BJ (cell line): ENCODE measurements around the gene DERL3. TPM values are rescaled to one million over a fixed set of nuclear protein-coding genes. Genes with fewer than 3 reads are reported as not detected.
A peak's percentile ranks its signal among the peaks of the same experiment; 100 is the strongest.

Experiments
- CTCF ChIA-PET: fragments of 350-600 bp; formaldehyde crosslinking; extraction: SDS; loops from one replicate; lab custom pipeline; 2021; ENCODE audit warnings: antibody characterized with exemption, inconsistent platforms; lab: Yijun Ruan, JAX
- POLR2A ChIA-PET: fragments of 300-600 bp; sonication (Branson Sonifier 250); formaldehyde crosslinking; extraction: SDS; loops from one replicate; lab custom pipeline; 2021; ENCODE audit warnings: antibody characterized with exemption; lab: Charles Lee
- DNase-seq: peaks from one replicate; pipeline ENCODE4 v3.0.0-alpha.2; 2011; ENCODE audit warnings: low read depth
- H3K27me3 ChIP-seq: 2 replicates; pipeline ENCODE4 v1.6.0; 2011; ENCODE audit warnings: low read length; ENCODE audit not compliant: control insufficient read depth, insufficient read depth
- H3K36me3 ChIP-seq: 2 replicates; pipeline ENCODE4 v1.5.1; 2011; ENCODE audit warnings: low read length; ENCODE audit not compliant: control insufficient read depth, insufficient read depth
- H3K4me3 ChIP-seq: 2 replicates; pipeline ENCODE4 v1.5.1; 2011; ENCODE audit warnings: low read depth, mild to moderate bottlenecking, control low read depth, low read length
- polyA minus RNA-seq: library from RNA; depleted of rRNA, polyadenylated mRNA; stranded (reverse); fragments of >200 nt; gene quantifications from 2 replicates; pipeline ENCODE4 v1.2.3, GENCODE V29; 2011; rRNA and poly(A)+ RNA removed
- polyA plus RNA-seq: library from polyadenylated mRNA; depleted of rRNA; stranded (reverse); fragments of >200 nt; gene quantifications from 2 replicates; pipeline ENCODE4 v1.2.3, GENCODE V29; 2011; rRNA removed
- TF ChIP-seq, protein P1 (sequence below): IDR thresholded peaks from 2 replicates; pipeline ENCODE4 v1.5.1; 2011; ENCODE audit warnings: low read depth, mild to moderate bottlenecking, control low read depth, inconsistent platforms, low read length, moderate library complexity; ENCODE audit not compliant: insufficient read depth

Gene DERL3
- polyA plus RNA-seq (0.47 and 0.71 TPM in 2 replicates), polyA minus RNA-seq (0.15 and 0.43 TPM in 2 replicates)

DNA sequence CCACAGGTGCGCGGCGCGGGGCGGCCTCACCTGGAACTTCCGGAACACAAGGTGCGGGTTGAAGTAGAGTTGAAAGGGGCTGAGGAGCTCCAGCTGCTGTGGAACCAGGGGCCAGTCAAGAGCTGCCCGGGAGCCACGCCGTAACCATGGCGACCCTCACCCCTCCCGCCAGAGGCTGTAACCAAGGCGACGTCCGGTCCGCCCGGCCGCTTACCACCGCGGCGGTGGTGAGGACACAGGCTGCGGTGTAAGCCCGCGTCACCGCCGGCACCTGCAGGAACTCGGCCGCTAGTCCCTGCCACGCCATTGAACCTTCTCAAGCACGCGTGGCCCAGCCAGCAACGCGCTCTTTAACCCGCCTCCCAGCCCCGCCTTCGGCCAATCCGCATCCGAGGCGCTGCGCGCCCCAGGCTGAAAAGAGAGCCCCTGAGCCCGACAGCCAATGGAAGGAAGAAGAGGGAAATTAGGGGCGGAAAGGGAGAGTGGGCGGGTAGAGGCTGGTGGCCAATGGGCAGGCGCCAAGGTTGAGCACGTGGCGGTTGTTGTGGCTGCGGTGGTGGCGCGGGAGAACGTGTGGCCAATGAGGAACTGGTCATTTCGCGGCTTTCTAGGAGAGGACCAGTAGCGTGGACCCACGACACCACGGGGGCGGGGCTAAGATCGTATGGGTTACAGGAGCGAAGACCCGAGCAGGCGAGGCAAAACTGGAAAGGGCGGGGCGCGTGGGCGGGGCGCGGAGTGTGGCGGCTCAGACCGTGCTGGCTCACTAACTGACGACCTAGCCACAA is at the start of gene DERL3:
TSS of gene DERL3 (minus strand) at position 326 of the 788 bp plus-strand sequence. CDS start at position 307, 19 bp downstream.
- H3K36me3 ChIP-seq = peaks cover 14% of the 10 kb centered on the region
- DNase-seq = peak; percentile 53
- CTCF ChIA-PET = no interaction called here
- H3K27me3 ChIP-seq = peaks cover 2% of the 10 kb centered on the region; the same call in 1 of the 2 replicates
- POLR2A ChIA-PET = no interaction called here
- TF ChIP-seq, protein P1, sequence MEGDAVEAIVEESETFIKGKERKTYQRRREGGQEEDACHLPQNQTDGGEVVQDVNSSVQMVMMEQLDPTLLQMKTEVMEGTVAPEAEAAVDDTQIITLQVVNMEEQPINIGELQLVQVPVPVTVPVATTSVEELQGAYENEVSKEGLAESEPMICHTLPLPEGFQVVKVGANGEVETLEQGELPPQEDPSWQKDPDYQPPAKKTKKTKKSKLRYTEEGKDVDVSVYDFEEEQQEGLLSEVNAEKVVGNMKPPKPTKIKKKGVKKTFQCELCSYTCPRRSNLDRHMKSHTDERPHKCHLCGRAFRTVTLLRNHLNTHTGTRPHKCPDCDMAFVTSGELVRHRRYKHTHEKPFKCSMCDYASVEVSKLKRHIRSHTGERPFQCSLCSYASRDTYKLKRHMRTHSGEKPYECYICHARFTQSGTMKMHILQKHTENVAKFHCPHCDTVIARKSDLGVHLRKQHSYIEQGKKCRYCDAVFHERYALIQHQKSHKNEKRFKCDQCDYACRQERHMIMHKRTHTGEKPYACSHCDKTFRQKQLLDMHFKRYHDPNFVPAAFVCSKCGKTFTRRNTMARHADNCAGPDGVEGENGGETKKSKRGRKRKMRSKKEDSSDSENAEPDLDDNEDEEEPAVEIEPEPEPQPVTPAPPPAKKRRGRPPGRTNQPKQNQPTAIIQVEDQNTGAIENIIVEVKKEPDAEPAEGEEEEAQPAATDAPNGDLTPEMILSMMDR = no peak
- H3K4me3 ChIP-seq = peak within 1 kb of the TSS; percentile 12; the same call in 1 of the 2 replicates

DNA sequence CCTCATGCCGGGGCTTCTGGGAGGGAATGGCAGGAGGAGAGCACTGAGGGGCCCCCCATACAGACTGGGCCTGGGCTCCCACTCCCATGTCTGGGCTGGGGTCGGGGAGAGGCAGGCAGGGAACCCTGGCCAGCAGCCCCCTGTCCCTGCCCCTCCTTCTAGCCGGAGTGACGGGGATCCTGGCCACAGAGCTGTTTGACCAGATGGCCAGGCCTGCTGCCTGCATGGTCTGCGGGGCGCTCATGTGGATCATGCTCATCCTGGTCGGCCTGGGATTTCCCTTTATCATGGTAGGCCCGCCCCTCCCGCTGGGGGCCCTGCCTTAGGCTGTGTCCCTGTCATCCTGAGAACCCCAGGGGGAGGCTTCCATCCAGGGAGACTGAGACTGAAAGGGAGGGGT is 45.3 kb upstream of the DERL3 start:
- TF ChIP-seq, protein P1 = no peak
- Histone ChIP-seq H3K27me3 (no peaks in the 10 kb centered on the region), H3K36me3 (peaks cover 4% of the 10 kb centered on the region), H3K4me3 (no peak overlapping the region)
- no peak for DNase-seq
- CTCF ChIA-PET = interaction anchor here (2.9 kb wide), 1 partner anchor 10 kb away, joined by 9 read pairs; the partner anchor contains the start of gene MIF
- POLR2A ChIA-PET = no interaction called here

DNA sequence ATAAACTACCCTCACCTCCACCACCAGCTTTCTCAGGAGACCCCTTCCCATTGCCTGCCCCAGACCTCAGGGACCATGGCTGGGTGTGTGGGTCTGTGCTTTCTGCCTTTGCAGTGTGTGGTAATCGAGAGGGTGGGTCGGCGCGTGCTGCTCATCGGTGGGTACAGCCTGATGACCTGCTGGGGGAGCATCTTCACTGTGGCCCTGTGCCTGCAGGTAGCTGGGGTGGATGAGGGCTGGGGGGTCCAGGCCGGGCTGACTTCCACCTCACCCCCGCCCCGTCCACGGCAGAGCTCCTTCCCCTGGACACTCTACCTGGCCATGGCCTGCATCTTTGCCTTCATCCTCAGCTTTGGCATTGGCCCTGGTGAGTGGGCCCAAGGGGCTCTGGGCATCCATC is 44.9 kb upstream of the DERL3 start:
- ChIA-PET CTCF (interaction anchor here (2.9 kb wide), 1 partner anchor 10 kb away, joined by 9 read pairs; the partner anchor contains the start of gene MIF), POLR2A (no interaction called here)
- Histone ChIP-seq H3K36me3 (peaks cover 4% of the 10 kb centered on the region), H3K4me3 (no peak overlapping the region), H3K27me3 (no peaks in the 10 kb centered on the region)
- no peak for DNase-seq
- TF ChIP-seq, protein P1 = no peak

- TF ChIP-seq, protein P1 = no peak
- CTCF ChIA-PET = no interaction called here
- H3K36me3 ChIP-seq = peaks cover 8% of the 10 kb centered on the region
- POLR2A ChIA-PET = no interaction called here
- no peak overlapping the region for H3K4me3 ChIP-seq
- no peaks in the 10 kb centered on the region for H3K27me3 ChIP-seq
- no peak for DNase-seq
Observed at GRCh38 chr22:23882370-23882769, 43.6 kb upstream of the DERL3 start.

- Histone ChIP-seq H3K4me3 (no peak overlapping the region), H3K27me3 (no peaks in the 10 kb centered on the region), H3K36me3 (peaks cover 7% of the 10 kb centered on the region)
- CTCF ChIA-PET = interaction anchor here (1.3 kb wide), 1 partner anchor 16 kb away, joined by 4 read pairs; the partner anchor contains the start of gene MIF
- DNase-seq = no peak
- POLR2A ChIA-PET = no interaction called here
- TF ChIP-seq, protein P1 = no peak
Observed at GRCh38 chr22:23878219-23878618, 39.4 kb upstream of the DERL3 start.
